WERI-Rb-1 (cell line): ENCODE data around the gene SLC9A4.

Experiments used
- DNase-seq: peaks from one replicate; pipeline ENCODE4 v3.0.0-alpha.2; 2020
- H3K27ac ChIP-seq: fragments of 250-450 bp; sonication (Bioruptor Pico); 2 replicates; pipeline ENCODE4 v1.5.1; 2020; ENCODE audit warnings: mild to moderate bottlenecking, moderate library complexity
- H3K27me3 ChIP-seq: fragments of 250-450 bp; sonication (Bioruptor Pico); 2 replicates; pipeline ENCODE4 v1.5.1; 2021; ENCODE audit warnings: mild to moderate bottlenecking, low read depth, moderate library complexity; ENCODE audit not compliant: insufficient read depth, severe bottlenecking
- H3K36me3 ChIP-seq: fragments of 250-450 bp; sonication (Bioruptor Pico); 2 replicates; pipeline ENCODE4 v1.5.1; 2020; ENCODE audit warnings: mild to moderate bottlenecking, moderate library complexity
- H3K4me3 ChIP-seq: 2 replicates; pipeline ENCODE4 v1.5.1; 2011; ENCODE audit warnings: low read depth, mild to moderate bottlenecking, control low read depth, low read length
- H3K9me3 ChIP-seq: fragments of 250-450 bp; sonication (Bioruptor Pico); 2 replicates; pipeline ENCODE4 v1.5.1; 2021; ENCODE audit warnings: mild to moderate bottlenecking, moderate library complexity; ENCODE audit not compliant: severe bottlenecking
- CTCF ChIP-seq: IDR thresholded peaks from 2 replicates; pipeline ENCODE4 v1.5.1; 2011; ENCODE audit warnings: low read depth, mild to moderate bottlenecking, control low read depth, inconsistent platforms, low read length

SLC9A4 gene

DNA sequence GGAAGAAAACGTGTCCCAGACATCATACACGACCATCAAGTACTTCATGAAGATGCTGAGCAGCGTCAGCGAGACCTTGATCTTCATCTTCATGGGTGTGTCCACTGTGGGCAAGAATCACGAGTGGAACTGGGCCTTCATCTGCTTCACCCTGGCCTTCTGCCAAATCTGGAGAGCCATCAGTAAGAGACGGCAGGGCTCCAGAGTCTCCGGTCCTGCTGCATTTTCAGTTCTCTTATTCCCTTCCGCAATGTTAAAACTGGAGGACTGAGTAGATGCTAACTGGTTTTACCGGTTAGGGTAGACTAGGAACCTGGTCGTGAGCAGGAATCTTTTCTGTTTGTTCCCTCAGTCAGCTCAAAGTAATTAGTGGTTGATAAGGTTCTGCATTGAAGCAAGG lies 32.3 kb downstream of the SLC9A4 start:
- DNase-seq = no peak
- Histone ChIP-seq H3K27me3 (peaks cover 40% of the 10 kb centered on the region), H3K4me3 (no peak overlapping the region), H3K36me3 (no peaks in the 10 kb centered on the region), H3K27ac (no peak overlapping the region), H3K9me3 (peaks cover 14% of the 10 kb centered on the region)
- no peak for TF ChIP-seq CTCF

- DNase-seq = no peak
- peaks cover 14% of the 10 kb centered on the region for H3K9me3 ChIP-seq
- peaks cover 42% of the 10 kb centered on the region for H3K27me3 ChIP-seq
- TF ChIP-seq CTCF = no peak
- no peak overlapping the region for H3K27ac ChIP-seq
- no peaks in the 10 kb centered on the region for H3K36me3 ChIP-seq
- H3K4me3 ChIP-seq = no peak overlapping the region
Measured at GRCh38 chr2:102506743-102507142, 33.7 kb downstream of the SLC9A4 start.

GRCh38 chr2:102508863-102509262 lies 35.8 kb downstream of the SLC9A4 start:
- DNase-seq = no peak
- no peak for TF ChIP-seq CTCF
- H3K9me3 ChIP-seq = peaks cover 14% of the 10 kb centered on the region
- H3K27ac ChIP-seq = no peak overlapping the region
- peaks cover 40% of the 10 kb centered on the region for H3K27me3 ChIP-seq
- H3K36me3 ChIP-seq = no peaks in the 10 kb centered on the region
- H3K4me3 ChIP-seq = no peak overlapping the region

DNA sequence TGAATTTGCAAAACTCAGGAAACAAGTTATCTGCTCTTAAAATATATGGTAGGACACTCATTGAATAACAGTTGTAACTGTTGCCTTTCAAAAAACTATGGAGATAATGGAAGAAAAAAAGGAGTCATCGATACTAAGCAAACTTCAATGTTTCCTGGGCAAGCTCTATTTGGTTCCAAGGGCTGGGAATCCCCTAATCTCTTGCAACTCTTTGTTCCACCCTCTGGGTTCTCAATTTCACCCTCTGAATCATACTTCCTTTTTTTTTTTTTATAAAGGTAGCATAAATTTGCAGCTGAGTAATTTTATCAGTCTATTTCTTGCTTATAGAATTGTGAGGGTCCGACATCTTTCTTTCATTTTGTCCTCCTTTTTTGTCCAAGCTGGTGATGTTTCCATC lies 36.7 kb downstream of the SLC9A4 start:
- Histone ChIP-seq H3K27ac (no peak overlapping the region), H3K27me3 (peaks cover 40% of the 10 kb centered on the region), H3K4me3 (no peak overlapping the region), H3K36me3 (no peaks in the 10 kb centered on the region), H3K9me3 (peaks cover 14% of the 10 kb centered on the region)
- no peak for DNase-seq
- TF ChIP-seq CTCF = no peak

GRCh38 chr2:102510791-102511575 lies 38.0 kb downstream of the SLC9A4 start:
- no peak overlapping the region for H3K4me3 ChIP-seq
- H3K36me3 ChIP-seq = no peaks in the 10 kb centered on the region
- TF ChIP-seq CTCF = no peak
- H3K27me3 ChIP-seq = peaks cover 41% of the 10 kb centered on the region
- no peak overlapping the region for H3K27ac ChIP-seq
- peaks cover 14% of the 10 kb centered on the region for H3K9me3 ChIP-seq
- no peak for DNase-seq

DNA sequence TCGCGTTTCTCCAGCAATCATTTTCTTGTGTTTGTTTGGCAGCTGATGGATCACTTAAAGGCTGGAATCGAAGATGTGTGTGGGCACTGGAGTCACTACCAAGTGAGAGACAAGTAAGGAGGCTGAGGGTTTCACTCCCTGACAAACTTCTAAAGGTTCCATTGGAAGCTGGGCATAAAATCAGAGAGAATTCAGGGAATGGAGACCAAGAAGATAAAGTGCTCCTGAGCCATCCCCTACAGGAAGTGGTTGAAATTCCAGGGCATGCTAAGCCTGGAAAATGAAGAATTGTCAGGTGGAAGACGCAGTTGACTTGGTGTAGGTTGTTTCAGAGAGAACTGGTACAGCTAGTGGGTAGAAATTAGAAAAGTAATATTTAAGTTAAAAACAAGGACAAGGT lies 39.1 kb downstream of the SLC9A4 start:
- Histone ChIP-seq H3K27me3 (peaks cover 48% of the 10 kb centered on the region), H3K36me3 (no peaks in the 10 kb centered on the region), H3K9me3 (peaks cover 14% of the 10 kb centered on the region), H3K4me3 (no peak overlapping the region), H3K27ac (no peak overlapping the region)
- no peak for DNase-seq
- TF ChIP-seq CTCF = no peak
